ENCODE data around the gene TFR2.

DNA sequence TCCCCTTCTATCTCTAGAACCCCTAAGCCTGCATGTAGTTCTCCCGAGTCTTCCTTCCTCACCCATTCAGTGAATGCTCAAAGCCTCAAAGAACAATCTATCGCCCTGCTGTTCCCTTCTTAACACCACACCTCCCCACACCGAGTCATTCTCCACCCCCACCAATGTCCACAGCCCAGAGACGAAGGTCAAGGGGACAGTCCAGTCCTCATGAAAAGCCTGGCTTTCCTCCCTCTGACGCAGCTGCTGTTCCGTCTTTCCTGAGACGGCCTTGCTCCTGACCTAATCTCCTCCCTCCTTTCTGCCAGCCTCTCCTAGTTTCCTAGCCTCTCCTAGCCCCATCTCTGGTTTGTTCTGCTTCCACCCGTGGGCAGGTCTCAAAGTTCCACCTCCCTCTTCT lies 19.8 kb downstream of the TFR2 start:
- TF ChIP-seq ZFP90 (CRISPR knock-in tag; IDR thresholded peaks at IDR 0.05; ENCODE audit: borderline replicate concordance) (no peak), ZNF484 (CRISPR knock-in tag; IDR thresholded peaks at IDR 0.05; ENCODE audit: borderline replicate concordance, low read depth) (no peak), FOXM1 (CRISPR knock-in tag; IDR thresholded peaks at IDR 0.05) (no peak), ETV6 (CRISPR knock-in tag; conservative IDR thresholded peaks at IDR 0.05) (no peak), ZC3H4 (CRISPR knock-in tag; IDR thresholded peaks at IDR 0.05; ENCODE audit: borderline replicate concordance) (no peak), ZNF253 (CRISPR knock-in tag; IDR thresholded peaks at IDR 0.05; ENCODE audit: borderline replicate concordance) (no peak), ZSCAN12 (CRISPR knock-in tag; IDR thresholded peaks at IDR 0.05) (no peak)
- TF ChIP-seq, protein P1, sequence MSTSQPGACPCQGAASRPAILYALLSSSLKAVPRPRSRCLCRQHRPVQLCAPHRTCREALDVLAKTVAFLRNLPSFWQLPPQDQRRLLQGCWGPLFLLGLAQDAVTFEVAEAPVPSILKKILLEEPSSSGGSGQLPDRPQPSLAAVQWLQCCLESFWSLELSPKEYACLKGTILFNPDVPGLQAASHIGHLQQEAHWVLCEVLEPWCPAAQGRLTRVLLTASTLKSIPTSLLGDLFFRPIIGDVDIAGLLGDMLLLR (CRISPR knock-in tag; IDR thresholded peaks at IDR 0.05), result no peak
